HG03097 (cell line): Measurements from ENCODE around the gene EXOC1L.

Experiments used
- ATAC-seq: cut with Tn5 transposase; IDR thresholded peaks from one replicate; pipeline ENCODE4 v1.9.1; 2021; ENCODE audit not compliant: unreplicated experiment, low FRiP score

Gene EXOC1L, protein sequence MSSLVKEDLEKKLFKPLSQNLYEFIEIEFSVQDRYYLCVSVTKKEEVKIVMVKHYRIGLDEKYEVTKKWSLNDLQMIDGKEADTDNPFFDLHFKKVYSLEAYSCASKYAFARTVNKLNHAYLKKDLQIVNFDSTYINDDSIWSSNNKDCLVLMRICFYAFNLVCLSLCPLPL

DNA sequence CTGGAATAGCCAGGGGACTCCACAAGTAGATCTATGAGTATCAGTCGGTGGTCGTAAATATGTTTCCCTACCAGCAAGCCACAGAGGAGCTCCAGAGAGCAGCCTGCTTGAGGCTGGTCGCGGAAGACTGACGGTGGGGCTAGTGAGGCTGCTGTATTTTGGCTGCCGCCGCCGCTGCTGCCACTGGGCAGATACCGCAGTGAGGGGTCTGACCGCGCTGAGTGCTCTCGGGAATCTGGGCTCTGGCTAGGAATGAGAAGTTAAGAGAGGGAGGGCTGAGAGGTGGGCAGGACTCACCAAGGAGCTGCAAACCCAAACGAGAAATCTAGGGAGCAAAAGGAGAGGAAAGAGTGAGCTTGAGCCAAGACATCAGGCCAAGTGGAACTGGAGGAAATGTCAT, at the start of gene EXOC1L:
Gene EXOC1L (plus strand): TSS at position 157 of the 400 bp plus-strand sequence. CDS start 237 bp downstream, at position 394.
- no peak for ATAC-seq

DNA sequence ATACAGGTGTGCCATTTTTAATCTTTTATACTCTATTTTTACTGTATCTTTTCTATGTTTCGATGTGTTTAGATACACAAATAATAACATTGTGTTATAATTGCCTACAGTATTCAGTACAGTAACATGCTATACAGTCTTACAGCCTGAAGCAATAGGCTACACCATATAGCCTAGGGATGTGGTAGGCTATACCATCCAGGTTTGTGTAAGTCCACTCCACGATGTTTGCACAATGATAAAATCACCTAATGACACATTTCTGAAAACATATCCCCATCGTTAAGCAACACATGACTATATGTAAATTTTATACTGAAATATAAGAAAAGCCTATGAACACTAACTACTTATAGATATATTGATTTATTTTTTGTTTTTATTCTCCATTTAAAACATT, 48.9 kb upstream of the EXOC1L start:
- no peak for ATAC-seq

DNA sequence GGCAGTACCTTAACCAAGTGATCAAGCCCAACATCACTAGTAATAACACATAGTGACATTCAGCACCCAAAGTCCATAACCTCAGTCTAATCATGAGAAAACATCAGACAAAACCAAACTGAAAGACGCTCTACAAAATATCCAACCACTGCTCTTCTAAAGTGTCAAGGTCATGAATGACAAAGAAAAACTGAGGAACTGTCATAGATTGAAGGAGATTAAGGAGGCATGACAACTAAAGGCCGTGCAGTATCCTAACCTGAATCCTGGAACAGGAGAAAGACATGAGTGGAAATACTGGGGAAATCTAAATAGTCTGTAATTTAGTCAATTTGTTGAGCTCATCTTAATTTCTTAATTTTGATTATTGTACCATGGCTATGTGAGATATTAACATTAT, 38.2 kb upstream of the EXOC1L start:
- no peak for ATAC-seq

DNA sequence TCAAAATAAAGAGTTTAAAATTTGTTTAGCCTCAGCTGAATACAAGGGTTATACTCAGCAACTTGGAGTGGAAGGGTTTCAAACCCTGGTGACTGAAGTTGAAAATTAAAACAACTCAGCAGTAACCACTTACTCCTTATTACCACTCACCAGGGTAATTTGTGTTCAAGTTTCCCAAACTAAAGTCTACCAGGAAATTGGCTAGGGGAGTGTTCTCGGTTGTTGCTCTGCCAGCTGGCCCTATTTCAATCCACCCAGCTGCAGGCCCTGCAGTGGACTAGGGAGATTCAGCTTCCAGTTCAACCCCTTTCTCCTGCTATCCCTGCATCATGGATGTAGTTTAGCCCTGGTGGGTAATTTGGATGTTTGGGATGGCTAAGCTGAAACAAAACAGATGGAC, 37.8 kb upstream of the EXOC1L start:
- ATAC-seq, result no peak

DNA sequence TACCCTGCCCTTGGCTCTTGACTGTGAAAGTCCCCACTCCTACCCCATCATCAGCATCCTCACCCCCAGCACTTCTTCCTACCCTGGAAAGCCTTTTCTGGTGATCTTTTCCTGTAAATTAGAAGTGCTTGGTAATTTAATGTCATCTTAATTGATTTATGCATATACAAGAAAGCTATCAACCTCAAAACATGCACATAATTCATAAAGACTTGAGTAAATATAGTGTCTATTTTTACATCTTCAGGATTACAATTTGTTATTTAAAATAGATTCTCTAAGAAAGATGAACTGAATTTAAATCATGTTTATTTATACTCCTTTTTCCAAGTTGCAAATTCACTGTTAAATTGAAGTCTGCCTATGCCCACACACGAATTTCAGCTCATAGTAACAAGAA, 36.0 kb upstream of the EXOC1L start:
- ATAC-seq, result no peak

DNA sequence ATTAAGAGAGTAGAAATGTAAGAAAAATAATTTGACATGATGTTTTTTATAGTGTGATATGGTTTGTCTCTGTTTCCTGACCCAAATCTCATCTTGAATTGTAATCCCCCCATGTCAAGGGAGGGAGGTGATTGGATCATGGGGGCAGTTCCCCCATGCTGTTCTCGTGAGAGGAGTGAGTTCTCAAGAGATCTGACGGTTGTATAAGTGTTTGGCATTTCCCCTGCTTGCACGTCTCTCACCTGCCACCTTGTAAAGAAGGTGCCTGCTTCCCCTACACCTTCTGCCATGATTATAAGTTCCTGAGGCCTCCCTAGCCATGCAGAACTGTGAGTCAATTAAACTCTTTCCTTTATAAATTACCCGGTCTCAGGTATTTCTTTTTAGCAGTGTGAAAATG, 34.8 kb upstream of the EXOC1L start:
- no peak for ATAC-seq

DNA sequence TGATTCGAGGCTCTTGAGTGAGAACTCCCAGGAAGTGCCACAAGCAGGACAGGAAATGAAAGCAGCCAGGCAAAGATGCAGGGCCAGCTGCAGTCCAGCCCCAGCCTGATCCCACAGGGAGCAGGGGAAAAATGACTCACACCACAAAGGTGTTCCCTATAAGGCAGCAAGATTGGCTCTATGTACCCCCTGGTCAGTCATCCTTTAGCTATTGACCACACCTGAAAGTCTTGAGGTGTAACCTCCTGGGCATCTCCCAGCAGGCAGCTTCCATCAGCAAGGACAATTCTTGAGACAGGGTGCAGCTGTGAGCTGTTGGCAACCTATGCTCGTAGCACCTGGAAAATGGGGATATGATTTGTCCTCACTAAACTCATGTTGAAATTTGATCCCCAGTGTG, 27.9 kb upstream of the EXOC1L start:
- no peak for ATAC-seq

DNA sequence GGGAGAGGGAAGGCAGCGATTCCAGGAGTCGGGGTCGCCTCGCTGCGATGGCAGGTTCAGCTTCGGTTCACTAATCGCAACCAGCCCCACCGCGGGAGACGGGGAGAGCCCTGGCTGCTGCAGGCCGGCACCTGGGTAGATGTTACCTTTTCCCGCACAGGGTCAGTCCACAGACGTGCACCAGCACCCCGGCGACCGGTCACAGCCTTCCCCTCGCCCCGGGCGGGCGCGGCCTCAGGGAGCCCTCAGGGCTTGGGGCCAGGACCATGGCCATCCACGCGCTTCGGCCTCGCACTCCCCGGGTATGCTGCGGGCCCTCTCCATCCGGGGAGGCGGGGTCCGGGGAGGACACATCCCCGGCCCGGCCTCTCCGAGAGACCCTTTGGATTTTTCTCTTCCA, 26.1 kb upstream of the EXOC1L start:
- no peak for ATAC-seq

DNA sequence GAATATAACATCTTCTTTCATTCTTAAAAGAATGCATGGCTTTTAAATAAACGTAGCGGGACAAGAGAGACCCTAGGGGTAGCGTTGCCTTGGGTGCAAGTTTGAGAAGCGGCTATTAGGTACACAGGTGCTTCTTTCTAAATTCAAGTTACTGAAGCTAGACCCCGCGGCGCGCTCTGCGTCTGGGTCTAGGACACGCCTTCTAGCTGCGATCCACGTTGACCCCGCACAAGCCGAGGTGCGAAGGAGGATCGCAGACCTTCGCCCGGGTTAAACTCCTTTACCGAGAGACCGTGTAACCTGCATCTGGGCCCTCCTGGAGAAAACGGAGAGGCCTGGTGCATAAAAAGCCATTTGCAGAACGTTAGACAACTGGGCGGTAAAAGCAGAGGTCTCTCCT, 25.5 kb upstream of the EXOC1L start:
- no peak for ATAC-seq

DNA sequence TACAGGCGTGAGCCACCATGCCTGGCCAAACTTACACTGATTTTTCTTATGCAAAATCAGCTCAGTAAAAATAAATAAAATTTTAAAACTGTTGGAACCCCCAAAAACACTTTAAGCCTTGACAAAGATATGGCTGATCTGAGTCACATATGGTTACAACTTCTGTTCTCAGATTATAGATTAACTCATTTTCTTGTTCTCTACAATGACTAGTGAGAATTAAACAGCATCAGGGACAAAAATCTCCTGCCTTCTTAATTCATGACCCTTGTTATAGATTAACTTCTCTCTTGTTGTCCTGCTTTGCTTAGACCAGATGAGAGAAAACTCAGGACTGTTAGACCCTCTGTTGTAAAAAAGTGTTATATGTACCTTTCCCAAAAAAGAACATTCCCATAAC, 24.2 kb upstream of the EXOC1L start:
- ATAC-seq, result no peak

DNA sequence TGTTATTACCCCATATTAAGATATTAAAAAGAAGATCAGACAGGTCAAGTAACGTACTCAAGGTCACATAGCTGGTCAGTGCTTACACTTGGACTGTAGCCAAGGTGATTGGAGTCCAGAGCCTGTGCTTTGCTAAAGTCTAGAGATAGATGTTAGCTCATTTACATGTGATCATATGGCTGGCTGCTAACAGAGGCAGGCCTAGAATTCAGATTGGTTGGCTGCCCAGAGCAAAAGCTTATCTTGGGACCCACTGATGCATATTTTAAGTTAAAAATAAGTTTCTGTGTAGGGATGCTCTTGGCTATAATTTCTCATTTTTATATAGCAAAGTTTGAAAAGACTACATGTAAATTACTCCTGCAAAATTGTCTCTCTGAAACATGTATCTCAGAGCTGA, 18.1 kb upstream of the EXOC1L start:
- ATAC-seq, result no peak

DNA sequence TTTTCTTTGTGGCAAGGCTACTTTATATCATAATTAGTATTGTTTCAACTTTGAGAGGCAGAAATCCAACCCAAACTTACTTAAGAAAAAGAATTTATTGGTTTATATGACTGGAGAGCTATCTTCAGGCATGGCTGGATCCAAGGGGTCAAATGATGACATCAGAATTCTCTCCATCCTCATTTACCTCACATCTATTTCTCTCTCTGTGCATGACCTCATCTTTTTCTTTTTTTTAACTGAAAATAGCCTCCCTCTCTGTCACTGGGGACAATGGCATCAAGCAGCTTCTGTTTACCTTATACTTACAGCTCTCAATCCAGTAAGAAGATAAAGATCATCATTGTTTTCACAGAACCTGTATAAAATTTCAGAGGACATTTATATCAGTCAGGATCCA, 12.0 kb upstream of the EXOC1L start:
- ATAC-seq, result no peak

DNA sequence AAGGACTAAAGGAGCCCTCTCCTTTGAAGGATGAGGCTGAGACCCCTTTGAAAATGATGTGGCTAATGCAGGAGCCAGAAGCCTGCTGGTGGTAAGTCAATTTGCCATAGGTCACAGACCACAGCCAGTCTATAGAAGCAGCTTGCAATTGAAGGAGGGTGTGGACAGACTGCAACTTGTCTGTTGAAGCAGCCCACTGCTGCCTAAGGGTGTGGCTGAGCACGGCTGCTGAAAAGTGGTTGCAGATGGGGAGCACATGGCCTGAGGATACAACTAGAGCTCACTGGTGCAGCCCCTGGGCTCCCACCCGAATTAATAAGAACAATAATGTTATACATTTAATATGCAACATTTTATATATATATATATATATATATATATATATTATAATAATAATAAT, 11.4 kb upstream of the EXOC1L start:
- ATAC-seq, result no peak

DNA sequence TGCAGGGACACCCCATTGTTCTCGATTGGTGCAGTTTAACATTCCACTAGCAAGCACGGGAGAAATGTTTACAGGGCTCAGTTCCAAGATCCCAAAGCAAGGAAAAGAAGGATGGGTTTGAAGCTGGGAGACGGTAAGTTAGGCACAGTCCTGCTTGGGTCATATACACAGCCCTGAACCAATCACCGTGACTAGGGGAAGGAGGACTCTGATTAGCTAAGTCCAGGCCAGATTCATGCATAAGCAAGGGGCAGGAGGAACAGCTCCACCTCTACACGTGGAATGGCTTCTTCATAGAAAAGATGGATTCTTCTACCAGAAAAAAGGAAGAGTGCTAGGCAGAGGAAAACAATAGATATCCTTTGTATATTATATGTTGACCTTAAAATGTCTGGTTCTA, 11.0 kb upstream of the EXOC1L start:
- ATAC-seq, result no peak

DNA sequence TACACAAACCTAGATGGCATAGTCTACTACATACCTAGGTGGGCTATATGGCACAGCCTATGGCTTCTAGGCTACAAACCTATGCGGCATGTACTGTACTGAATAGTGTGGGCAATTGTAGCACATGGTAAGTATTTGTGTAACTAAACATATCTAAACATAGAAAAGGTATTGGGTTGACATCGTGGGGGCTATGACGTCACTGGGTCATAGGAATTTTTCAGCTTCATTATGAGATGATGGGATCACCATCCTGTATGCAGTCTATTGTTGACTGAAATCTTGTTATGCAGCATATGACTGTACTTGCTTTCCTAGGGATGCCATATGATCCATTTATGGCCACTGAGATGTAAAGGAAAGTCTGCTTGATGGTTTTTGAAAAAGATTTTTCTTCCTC, 1.9 kb upstream of the EXOC1L start:
- no peak for ATAC-seq

DNA sequence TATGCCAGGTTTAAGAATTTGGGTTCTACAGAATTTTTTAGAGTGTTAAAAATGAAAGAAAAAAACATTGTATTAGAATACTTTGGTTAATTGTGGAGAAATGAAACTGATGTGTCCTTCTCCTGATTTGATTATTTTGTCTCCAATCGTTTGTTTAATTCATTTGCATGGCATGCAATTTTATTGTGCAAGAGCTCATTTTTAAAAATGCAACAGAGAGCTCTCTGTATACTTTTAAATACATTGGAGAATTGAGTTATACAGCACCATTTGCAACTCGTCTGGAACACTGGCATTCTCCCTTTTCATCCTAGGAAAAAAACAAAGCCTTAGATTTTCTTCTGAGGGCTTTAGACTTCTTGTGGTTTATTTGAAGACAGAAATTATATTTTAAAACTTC, 689 bp downstream of the EXOC1L start:
- no peak for ATAC-seq

DNA sequence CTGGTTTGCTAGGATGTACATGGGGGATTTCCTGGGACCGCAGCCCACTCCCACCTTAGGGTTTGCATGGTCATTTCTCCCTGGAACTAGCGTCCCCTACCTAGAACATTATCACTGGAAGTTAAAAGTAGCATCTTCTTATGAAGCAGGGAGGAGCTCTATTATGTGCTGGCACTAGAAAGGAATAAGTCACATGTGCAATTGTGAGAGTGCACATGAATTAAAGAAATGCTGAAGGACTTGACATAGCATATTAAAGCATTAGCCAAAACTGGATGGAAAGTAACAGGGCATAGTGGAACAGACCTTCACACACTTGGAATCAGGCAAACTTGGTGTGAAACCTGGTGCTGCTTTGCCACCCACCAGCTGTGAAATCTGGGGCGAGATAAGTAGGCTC, 2.7 kb downstream of the EXOC1L start:
- ATAC-seq, result no peak

DNA sequence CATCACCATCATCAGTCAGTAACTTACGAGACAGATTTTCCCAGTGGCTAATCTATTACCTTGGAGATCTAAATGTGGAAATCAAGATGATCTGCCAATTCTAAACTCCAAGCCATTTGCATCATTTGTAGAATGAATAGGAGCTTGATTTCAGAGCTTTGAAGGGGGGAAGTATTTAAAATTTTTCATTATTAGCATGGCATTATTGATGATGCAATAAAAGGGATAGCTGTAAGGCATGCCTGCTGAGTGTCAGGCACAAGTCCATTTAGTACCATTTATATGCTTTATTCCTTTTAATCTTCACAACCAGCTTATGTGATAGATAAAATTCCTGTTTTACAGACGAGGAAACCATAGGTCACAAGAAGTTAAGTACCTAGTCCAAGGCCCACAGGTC, 5.3 kb downstream of the EXOC1L start:
- no peak for ATAC-seq

DNA sequence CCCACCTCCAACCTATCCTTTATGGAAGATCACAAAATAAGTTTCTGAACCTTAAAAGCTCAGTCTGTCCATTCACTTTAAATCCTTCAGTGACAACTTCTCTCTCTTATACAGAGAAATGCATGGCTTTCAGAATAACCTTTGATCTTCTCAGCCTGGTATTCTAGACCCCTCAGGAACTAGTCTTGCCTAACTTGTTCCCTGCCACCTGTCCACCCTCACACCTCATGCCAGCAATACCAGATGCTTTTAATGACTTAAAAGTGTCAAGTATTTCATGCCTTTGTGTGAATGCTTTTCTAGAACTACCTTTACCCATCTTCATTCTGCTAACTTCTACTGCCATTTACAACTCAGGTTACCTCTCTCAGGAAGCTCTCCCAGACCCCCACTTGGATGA, 7.4 kb downstream of the EXOC1L start:
- no peak for ATAC-seq

DNA sequence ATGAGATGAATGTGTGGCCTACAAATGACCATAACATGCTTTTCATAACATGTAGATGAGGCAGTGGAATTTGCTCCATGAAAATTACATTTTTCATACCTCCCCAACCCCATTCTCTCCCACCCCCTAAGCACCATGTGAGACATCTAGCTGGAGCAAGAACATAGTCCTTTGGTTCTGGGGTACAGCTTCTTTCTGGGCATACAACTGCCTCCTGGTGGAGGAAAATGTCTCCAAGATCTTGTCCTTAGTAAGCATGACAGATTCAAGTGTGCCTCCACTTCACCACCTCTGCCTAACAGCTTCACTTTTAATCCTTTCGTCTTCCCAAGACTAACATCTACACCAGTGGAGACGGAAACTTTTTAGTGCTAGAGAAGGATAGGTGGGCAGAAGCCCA, 8.0 kb downstream of the EXOC1L start:
- ATAC-seq, result no peak

DNA sequence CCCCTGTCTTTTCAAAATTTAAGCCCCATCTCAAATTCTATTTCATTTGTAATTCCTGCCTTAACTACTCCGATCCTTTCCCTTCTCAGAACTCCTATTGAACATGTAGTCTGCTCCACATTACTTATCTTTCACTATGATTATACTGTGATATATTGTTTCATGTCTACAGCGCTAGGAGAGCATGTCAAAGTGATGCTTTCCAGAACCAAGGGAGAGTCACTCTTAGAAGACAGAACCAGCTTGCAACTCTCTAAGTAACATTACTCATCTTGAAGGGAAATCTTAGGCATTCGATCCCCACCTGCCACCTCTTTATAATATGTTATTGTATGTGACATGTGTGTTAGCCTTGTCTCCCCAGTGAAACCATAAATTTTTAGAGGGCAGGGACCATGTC, 10.5 kb downstream of the EXOC1L start:
- ATAC-seq, result no peak

DNA sequence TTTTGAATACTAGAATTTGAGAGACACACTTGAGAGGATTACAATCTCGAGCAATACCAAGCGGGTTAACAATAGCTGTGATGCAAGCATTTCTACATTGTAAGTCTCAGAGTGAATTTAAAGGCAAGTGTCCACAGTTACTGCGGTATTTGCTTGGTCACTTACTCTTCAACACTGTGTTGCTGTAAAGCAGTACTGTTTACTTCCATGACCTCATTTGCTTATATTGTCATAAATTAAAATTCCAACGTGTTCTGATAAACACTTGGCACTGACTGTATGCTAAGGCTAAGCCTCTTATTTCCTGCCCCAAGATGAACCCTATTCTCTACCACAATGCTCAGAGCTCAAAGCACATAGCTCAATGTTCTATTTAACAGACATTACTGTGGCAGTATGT, 11.1 kb downstream of the EXOC1L start:
- ATAC-seq, result no peak

DNA sequence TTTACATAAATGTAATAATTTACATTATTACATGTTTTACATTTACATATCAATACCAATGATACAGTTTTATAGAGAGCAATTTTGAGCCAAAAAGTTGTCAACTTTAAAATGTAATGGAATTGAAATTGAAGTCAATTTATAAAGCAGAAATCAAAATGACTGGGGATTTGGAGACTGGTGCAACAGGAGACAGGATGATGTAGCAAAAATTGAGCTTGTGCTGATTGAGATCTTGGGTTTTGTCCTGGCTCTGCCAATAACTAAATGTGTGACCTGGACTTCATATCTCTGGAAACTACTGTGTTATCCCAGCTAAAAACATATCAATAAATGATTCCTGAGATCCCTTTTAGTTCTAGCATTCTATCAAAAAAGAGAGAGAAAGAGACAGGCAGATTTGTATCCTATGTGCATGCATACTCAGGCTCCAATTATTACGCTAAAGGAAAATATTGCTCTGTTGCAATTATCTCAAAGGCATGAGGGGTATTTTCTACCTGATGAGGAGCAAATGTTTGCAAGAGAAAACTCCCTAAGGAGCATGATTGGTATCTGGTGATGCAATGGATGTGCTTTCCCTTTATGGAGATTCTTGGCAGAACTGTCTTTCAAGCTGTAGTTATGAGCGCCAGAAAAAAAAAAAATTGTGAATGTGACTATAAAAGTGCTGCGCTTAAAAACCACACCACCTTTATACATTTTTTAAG, 14.7 kb downstream of the EXOC1L start:
- ATAC-seq, result no peak
